ENCODE results near the gene KLHL17.

GRCh38 chr1:950881-951280 lies 9.5 kb upstream of the KLHL17 start:
- TF ChIP-seq CTCF (IDR thresholded peaks at IDR 0.05): no peak
- no peak for TF ChIP-seq STAT6 (CRISPR knock-in tag; conservative IDR thresholded peaks at IDR 0.05; ENCODE audit: low read depth)
- no peak for TF ChIP-seq ELF4 (CRISPR knock-in tag; IDR thresholded peaks at IDR 0.05; ENCODE audit: low read depth)
- no peak for TF ChIP-seq ZNF232 (CRISPR knock-in tag; IDR thresholded peaks at IDR 0.05)
- TF ChIP-seq JUN (CRISPR knock-in tag; IDR thresholded peaks at IDR 0.05): no peak
- no peak for TF ChIP-seq ETV6 (CRISPR knock-in tag; IDR thresholded peaks at IDR 0.05)
- TF ChIP-seq NFYB (CRISPR knock-in tag; conservative IDR thresholded peaks at IDR 0.05; ENCODE audit: low read depth): no peak
- no peak for TF ChIP-seq SMAD3 (CRISPR knock-in tag; IDR thresholded peaks at IDR 0.05; ENCODE audit: borderline replicate concordance)
- TF ChIP-seq FOXK1 (CRISPR knock-in tag; IDR thresholded peaks at IDR 0.05): no peak
- TF ChIP-seq ATF2 (CRISPR knock-in tag; IDR thresholded peaks at IDR 0.05; ENCODE audit: borderline replicate concordance, low read depth): no peak
- TF ChIP-seq ZNF671 (CRISPR knock-in tag; IDR thresholded peaks at IDR 0.05): no peak
